ENCODE measurements around the gene SLIT3.

Gene SLIT3

GRCh38 chr5:168960497-168960896 is 340.4 kb downstream of the SLIT3 start:
- no peak for DNase-seq (ENCODE audit: low spot score)

GRCh38 chr5:168953351-168953750 is 347.6 kb downstream of the SLIT3 start:
- DNase-seq (ENCODE audit: low spot score) = no peak

- no peak for DNase-seq (ENCODE audit: low spot score)
Observed at GRCh38 chr5:168952196-168952595, 348.7 kb downstream of the SLIT3 start.

GRCh38 chr5:168951769-168952168 is 349.2 kb downstream of the SLIT3 start:
- DNase-seq (ENCODE audit: low spot score) = no peak

- no peak for DNase-seq (ENCODE audit: low spot score)
Observed at GRCh38 chr5:168951356-168951755, 349.6 kb downstream of the SLIT3 start.

- DNase-seq (ENCODE audit: low spot score) = no peak
Observed at GRCh38 chr5:168950241-168950951, 350.5 kb downstream of the SLIT3 start.

GRCh38 chr5:168948746-168949145 is 352.2 kb downstream of the SLIT3 start:
- DNase-seq (ENCODE audit: low spot score) = no peak

GRCh38 chr5:168947212-168947868 is 353.6 kb downstream of the SLIT3 start:
- DNase-seq (ENCODE audit: low spot score) = peak; percentile 26

- DNase-seq (ENCODE audit: low spot score) = no peak
Observed at GRCh38 chr5:168946363-168946762, 354.6 kb downstream of the SLIT3 start.

- no peak for DNase-seq (ENCODE audit: low spot score)
Observed at GRCh38 chr5:168944004-168944403, 356.9 kb downstream of the SLIT3 start.

- no peak for DNase-seq (ENCODE audit: low spot score)
Observed at GRCh38 chr5:168943091-168943884, 357.7 kb downstream of the SLIT3 start.

GRCh38 chr5:168941901-168942300 is 359.0 kb downstream of the SLIT3 start:
- no peak for DNase-seq (ENCODE audit: low spot score)

GRCh38 chr5:168940712-168941111 is 360.2 kb downstream of the SLIT3 start:
- no peak for DNase-seq (ENCODE audit: low spot score)

GRCh38 chr5:168939887-168940544 is 360.9 kb downstream of the SLIT3 start:
- DNase-seq (ENCODE audit: low spot score) = no peak

- DNase-seq (ENCODE audit: low spot score) = no peak
Observed at GRCh38 chr5:168939156-168939800, 361.7 kb downstream of the SLIT3 start.

GRCh38 chr5:168936511-168936910 is 364.4 kb downstream of the SLIT3 start:
- DNase-seq (ENCODE audit: low spot score) = no peak

- DNase-seq (ENCODE audit: low spot score) = no peak
Observed at GRCh38 chr5:168935183-168935582, 365.8 kb downstream of the SLIT3 start.

GRCh38 chr5:168934169-168934568 is 366.8 kb downstream of the SLIT3 start:
- no peak for DNase-seq (ENCODE audit: low spot score)

GRCh38 chr5:168932400-168933189 is 368.3 kb downstream of the SLIT3 start:
- DNase-seq (ENCODE audit: low spot score) = no peak

- no peak for DNase-seq (ENCODE audit: low spot score)
Observed at GRCh38 chr5:168931638-168932345, 369.1 kb downstream of the SLIT3 start.
